Chondrocyte (in vitro differentiated cells): Measurements from ENCODE around the gene DPPA4. TPM values are rescaled to one million over a fixed set of nuclear protein-coding genes. Genes with fewer than 3 reads are reported as not detected.
A peak's percentile ranks its signal among the peaks of the same experiment; 100 is the strongest.

ENCODE experiments used
- DNase-seq: peaks from one replicate; pipeline ENCODE4 v3.0.0; 2021; ENCODE audit warnings: mixed read lengths, low spot score
- H3K27ac Mint-ChIP-seq: one replicate; pipeline ENCODE4 v1.8.0; 2021; ENCODE audit warnings: mild to moderate bottlenecking, moderate library complexity, mixed read lengths; ENCODE audit not compliant: unreplicated experiment
- H3K27me3 Mint-ChIP-seq: 2 replicates; pipeline ENCODE4 v1.8.0; 2021; ENCODE audit warnings: low read depth, mixed read lengths
- H3K36me3 Mint-ChIP-seq: 2 replicates; pipeline ENCODE4 v1.8.0; 2021; ENCODE audit warnings: low read depth, mixed read lengths
- H3K4me1 Mint-ChIP-seq: 2 replicates; pipeline ENCODE4 v1.8.0; 2021; ENCODE audit warnings: low read depth, mild to moderate bottlenecking, mixed read lengths
- H3K4me3 Mint-ChIP-seq: one replicate; pipeline ENCODE4 v1.8.0; 2021; ENCODE audit warnings: mild to moderate bottlenecking, moderate library complexity, mixed read lengths; ENCODE audit not compliant: unreplicated experiment
- H3K9me3 Mint-ChIP-seq: 2 replicates; pipeline ENCODE4 v1.8.0; 2021; ENCODE audit warnings: low read depth, mixed read lengths
- total RNA-seq: library from RNA; stranded (reverse); gene quantifications from 3 replicates; pipeline ENCODE4 v1.2.1, GENCODE V29; 2021
- TF ChIP-seq, protein P1 (sequence below): fragments of 200-600 bp; sonication (generic); IDR thresholded peaks from 2 replicates; pipeline ENCODE4 v1.5.0; 2021; ENCODE audit warnings: antibody characterized with exemption, mild to moderate bottlenecking, moderate library complexity

Gene DPPA4
- total RNA-seq, 1 donor from 2014 or later = 0.37 TPM

DNA sequence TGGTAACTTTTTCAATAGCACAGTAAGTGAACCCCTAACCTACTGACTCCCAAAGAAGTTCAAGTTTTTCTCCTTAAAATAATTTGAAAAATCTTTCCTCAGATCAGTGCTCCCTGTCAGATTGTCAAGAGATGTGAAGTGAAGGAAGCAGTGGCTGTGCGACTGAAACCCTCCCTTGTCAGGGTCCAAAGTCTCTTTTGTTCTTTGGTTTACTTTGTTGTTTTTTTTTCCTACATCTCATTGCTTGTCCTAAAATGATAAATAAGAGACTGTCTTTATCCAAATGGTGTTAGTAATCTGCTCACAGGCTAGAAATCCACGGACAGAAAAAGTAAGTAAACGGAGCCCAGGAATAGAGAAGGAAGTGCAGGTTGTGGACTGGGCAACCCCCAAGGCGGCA is 976 bp upstream of the DPPA4 start:
- no peaks in the 10 kb centered on the region for H3K36me3 Mint-ChIP-seq
- no peak for DNase-seq
- H3K4me1 Mint-ChIP-seq = peaks cover 10% of the 10 kb centered on the region
- no peak overlapping the region for H3K4me3 Mint-ChIP-seq
- H3K9me3 Mint-ChIP-seq = no peaks in the 10 kb centered on the region
- H3K27ac Mint-ChIP-seq = no peak overlapping the region
- peaks cover 6% of the 10 kb centered on the region for H3K27me3 Mint-ChIP-seq
- TF ChIP-seq, protein P1, sequence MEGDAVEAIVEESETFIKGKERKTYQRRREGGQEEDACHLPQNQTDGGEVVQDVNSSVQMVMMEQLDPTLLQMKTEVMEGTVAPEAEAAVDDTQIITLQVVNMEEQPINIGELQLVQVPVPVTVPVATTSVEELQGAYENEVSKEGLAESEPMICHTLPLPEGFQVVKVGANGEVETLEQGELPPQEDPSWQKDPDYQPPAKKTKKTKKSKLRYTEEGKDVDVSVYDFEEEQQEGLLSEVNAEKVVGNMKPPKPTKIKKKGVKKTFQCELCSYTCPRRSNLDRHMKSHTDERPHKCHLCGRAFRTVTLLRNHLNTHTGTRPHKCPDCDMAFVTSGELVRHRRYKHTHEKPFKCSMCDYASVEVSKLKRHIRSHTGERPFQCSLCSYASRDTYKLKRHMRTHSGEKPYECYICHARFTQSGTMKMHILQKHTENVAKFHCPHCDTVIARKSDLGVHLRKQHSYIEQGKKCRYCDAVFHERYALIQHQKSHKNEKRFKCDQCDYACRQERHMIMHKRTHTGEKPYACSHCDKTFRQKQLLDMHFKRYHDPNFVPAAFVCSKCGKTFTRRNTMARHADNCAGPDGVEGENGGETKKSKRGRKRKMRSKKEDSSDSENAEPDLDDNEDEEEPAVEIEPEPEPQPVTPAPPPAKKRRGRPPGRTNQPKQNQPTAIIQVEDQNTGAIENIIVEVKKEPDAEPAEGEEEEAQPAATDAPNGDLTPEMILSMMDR = no peak

DNA sequence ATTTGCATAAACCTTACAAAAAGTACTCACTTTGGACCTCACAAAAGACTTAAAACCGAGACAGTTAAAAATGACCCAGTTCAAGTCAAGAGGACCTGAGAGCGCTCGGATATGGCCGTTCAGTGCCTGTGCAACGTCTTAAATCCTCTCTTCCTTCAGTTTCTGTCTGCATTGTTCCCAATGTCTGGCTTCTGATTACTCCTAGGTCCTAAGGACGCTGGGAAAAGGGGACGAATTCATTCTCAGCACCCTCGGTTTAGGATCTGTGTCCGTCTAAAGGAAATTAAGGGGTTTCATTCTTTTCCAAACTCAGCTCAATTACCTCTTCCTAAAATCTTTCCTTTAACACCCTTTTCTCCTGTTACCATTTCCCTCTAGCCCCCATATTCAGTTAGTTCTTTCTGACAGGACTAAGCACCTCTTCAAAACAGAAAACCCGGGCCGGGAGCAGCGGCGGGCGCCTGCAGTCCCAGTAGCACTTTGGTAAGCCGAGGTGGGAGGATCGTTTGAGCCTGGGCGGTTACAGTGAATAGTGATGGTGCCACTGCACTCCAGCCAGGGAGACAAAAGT is 970 bp downstream of the DPPA4 start:
- H3K9me3 Mint-ChIP-seq = no peaks in the 10 kb centered on the region
- peaks cover 10% of the 10 kb centered on the region for H3K4me1 Mint-ChIP-seq
- no peaks in the 10 kb centered on the region for H3K36me3 Mint-ChIP-seq
- H3K27me3 Mint-ChIP-seq = peaks cover 6% of the 10 kb centered on the region
- H3K4me3 Mint-ChIP-seq = peak overlapping the region; percentile 72
- TF ChIP-seq, protein P1 = no peak
- no peak for DNase-seq
- H3K27ac Mint-ChIP-seq = peak overlapping the region; percentile 7

DNA sequence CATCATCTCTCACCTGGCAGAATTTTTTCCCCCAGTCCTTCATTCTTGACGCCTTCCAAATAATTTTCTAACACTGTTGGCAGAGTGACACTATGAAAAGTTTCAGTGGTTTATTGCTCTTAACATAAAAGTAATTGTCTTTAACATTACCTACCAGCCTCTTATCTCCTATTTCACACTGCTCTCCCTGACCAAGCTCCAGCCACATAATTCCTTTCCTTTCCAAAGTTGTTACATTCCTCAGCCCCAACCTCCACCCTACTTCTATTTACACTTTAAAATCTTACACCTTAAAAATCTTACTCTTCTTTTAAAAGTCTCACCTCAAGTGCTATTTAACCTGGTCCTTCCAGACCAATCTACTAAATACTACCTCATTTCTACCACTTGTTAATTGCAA is 2.8 kb downstream of the DPPA4 start:
- TF ChIP-seq, protein P1 = no peak
- Mint-ChIP-seq H3K9me3 (no peaks in the 10 kb centered on the region), H3K4me1 (peaks cover 10% of the 10 kb centered on the region), H3K36me3 (no peaks in the 10 kb centered on the region), H3K4me3 (no peak overlapping the region), H3K27me3 (peaks cover 6% of the 10 kb centered on the region), H3K27ac (no peak overlapping the region)
- no peak for DNase-seq

DNA sequence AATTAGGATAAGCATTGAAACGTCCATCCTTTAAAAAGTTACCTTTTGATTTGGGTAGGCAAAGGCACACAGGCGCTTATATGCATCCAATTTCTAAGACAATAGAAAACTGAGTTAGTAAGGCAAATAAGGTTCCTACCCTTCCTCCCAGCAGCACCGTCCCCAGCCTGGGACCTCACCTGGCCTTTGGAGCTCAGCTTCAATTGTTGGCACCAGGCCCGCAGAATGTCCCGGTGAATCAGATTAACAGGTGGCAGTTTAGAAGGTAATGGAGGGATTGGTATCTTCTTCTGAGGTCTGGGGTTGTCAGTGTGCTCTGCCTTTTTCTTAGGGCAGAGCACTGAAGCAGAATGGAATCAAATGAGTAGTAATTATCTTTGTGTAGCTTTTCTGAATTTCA is 5.7 kb downstream of the DPPA4 start:
- no peak for DNase-seq
- H3K27me3 Mint-ChIP-seq = peaks cover 1% of the 10 kb centered on the region
- TF ChIP-seq, protein P1 = no peak
- no peaks in the 10 kb centered on the region for H3K9me3 Mint-ChIP-seq
- H3K27ac Mint-ChIP-seq = no peak overlapping the region
- peaks cover 7% of the 10 kb centered on the region for H3K4me1 Mint-ChIP-seq
- H3K36me3 Mint-ChIP-seq = no peaks in the 10 kb centered on the region
- no peak overlapping the region for H3K4me3 Mint-ChIP-seq

DNA sequence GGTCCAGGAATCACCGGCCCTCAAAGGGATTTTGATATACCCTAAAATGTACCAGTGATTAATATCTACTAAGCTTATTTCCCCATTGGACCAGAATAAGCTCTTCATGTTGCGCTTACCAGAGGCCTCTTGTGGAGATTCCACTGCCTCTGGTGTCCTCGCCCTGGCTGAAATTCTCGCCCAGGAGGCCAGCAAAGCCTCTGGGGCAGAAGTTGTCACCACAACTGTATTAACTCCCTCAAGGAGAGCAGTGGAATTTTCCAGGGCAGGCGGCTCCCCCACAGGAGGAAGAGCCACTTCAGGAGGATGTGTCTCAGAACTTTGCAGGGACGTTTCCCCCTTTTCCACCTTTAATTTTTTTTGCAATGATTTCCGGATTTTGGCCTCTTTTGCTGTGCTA is 6.9 kb downstream of the DPPA4 start:
- Mint-ChIP-seq H3K36me3 (no peaks in the 10 kb centered on the region), H3K27me3 (peaks cover 4% of the 10 kb centered on the region), H3K4me3 (no peak overlapping the region), H3K4me1 (no peaks in the 10 kb centered on the region), H3K9me3 (no peaks in the 10 kb centered on the region), H3K27ac (no peak overlapping the region)
- TF ChIP-seq, protein P1 = no peak
- no peak for DNase-seq
